Measurements from ENCODE around the gene PHLDB2.

Gene PHLDB2

DNA sequence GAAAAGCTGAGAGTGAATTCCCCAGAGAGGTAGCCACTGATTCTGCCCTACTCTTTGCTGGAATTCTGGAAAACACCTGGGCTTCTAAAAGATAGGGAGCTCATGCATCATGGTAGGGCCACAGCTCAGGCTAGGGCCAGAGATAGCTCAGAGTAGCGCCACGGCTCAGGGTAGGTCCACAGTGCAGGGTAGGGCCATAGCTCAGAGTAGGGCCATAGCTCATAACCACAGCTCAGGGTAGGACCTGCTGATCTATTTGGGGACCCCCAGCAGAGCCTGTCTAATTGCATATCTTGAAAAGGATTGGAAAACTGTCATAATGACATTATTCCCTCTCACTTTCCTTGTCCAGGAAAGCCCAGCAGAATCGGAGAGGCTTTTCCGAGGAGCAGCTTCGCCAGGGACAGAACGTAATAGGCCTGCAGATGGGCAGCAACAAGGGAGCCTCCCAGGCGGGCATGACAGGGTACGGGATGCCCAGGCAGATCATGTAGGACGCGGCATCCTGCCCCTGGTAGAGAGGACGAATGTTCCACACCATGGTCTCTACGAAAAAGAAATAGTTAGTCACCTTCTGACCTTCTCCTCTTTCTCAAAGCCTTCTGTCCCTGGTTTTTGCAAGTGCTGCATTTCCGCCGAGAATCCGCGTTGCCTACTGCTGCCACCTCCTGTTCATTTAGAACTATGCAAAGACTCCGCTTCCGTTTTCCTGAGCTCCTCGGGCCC lies 154.2 kb downstream of the PHLDB2 start:
- CTCF ChIA-PET = interaction anchor here (0.5 to 3.4 kb wide), 21 partner anchors 11 to 361 kb away, joined by 3 to 18 read pairs (median 4); partner anchors contain the start of gene ABHD10
- peak; percentile 48 for DNase-seq (ENCODE audit: extremely low spot score)
- POLR2A ChIA-PET = interaction anchor here (0.6 to 2.3 kb wide), 2 partner anchors 21 to 34 kb away, joined by 3 to 18 read pairs; partner anchors contain the start of gene ABHD10
- TF ChIP-seq SP1 (IDR thresholded peaks at IDR 0.05) (no peak), HDGF (IDR thresholded peaks at IDR 0.05; ENCODE audit: borderline replicate concordance) (no peak), CTBP1 (IDR thresholded peaks at IDR 0.05; ENCODE audit: borderline replicate concordance) (no peak), TARDBP (IDR thresholded peaks at IDR 0.05) (no peak), NFRKB (IDR thresholded peaks at IDR 0.05) (no peak), ELF4 (IDR thresholded peaks at IDR 0.05) (no peak)

DNA sequence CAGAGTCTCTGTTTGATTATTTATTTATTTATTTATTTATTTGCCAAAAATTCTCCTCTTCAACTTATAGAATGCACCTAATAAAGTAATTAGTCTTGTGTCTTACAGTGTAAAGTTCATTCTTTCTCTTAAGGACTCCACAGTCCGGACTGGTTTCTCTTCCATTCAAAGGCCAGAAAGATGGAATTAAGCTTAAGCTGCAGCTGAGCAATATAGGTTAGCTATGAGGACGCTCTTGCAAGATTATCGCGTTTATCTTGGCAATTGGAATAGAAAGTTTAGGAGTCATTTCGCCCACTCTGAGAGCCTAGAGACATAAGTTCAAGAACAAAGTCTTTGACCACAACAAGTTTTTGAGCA lies 154.7 kb downstream of the PHLDB2 start:
- TF ChIP-seq BHLHE40 (IDR thresholded peaks at IDR 0.05; ENCODE audit: borderline replicate concordance) (no peak), FOXA1 (IDR thresholded peaks at IDR 0.05) (no peak), SP1 (IDR thresholded peaks at IDR 0.05) (no peak)
- DNase-seq (ENCODE audit: extremely low spot score) = no peak
- ChIA-PET POLR2A (interaction anchor here (0.6 to 2.3 kb wide), 2 partner anchors 22 to 34 kb away, joined by 3 to 18 read pairs; partner anchors contain the start of gene ABHD10), CTCF (interaction anchor here (0.5 to 3.4 kb wide), 19 partner anchors 11 to 362 kb away, joined by 3 to 18 read pairs (median 4); partner anchors contain the start of gene ABHD10)

DNA sequence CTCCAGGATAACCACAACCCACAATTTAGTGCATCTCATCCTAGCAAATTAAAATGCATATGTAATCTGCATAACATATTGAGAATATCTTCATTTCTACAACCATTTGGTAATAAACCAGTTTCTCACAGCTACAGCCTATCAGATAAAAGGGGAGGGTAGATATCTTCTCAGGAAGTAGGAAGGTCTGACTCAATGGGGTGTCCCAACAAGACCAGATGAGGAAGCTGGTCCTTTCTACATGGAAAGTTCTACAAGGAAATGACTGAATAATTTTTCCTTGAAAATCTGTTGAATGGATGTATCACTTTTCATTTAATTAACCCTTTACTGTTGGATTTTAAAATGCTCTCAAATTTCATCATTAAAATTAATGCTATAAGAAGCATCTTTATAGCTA lies 158.0 kb downstream of the PHLDB2 start:
- TF ChIP-seq, protein P1, sequence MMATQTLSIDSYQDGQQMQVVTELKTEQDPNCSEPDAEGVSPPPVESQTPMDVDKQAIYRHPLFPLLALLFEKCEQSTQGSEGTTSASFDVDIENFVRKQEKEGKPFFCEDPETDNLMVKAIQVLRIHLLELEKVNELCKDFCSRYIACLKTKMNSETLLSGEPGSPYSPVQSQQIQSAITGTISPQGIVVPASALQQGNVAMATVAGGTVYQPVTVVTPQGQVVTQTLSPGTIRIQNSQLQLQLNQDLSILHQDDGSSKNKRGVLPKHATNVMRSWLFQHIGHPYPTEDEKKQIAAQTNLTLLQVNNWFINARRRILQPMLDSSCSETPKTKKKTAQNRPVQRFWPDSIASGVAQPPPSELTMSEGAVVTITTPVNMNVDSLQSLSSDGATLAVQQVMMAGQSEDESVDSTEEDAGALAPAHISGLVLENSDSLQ (IDR thresholded peaks at IDR 0.05) = no peak
- TF ChIP-seq BHLHE40 (IDR thresholded peaks at IDR 0.05; ENCODE audit: borderline replicate concordance) = no peak
- TF ChIP-seq L3MBTL2 (conservative IDR thresholded peaks at IDR 0.05) = no peak
- TF ChIP-seq SP1 (IDR thresholded peaks at IDR 0.05) = no peak
- no peak for TF ChIP-seq FOXA1 (IDR thresholded peaks at IDR 0.05)
- TF ChIP-seq ZNF384 (IDR thresholded peaks at IDR 0.05) = no peak
- no peak for TF ChIP-seq FOXK2 (IDR thresholded peaks at IDR 0.05)
- no peak for TF ChIP-seq NFRKB (IDR thresholded peaks at IDR 0.05)
- no peak for TF ChIP-seq ARNT (IDR thresholded peaks at IDR 0.05)
- POLR2A ChIA-PET = interaction anchor here (1.4 kb wide), 1 partner anchor 38 kb away, joined by 4 read pairs; the partner anchor contains the start of gene ABHD10
- CTCF ChIA-PET = no interaction called here
- DNase-seq (ENCODE audit: extremely low spot score) = no peak

DNA sequence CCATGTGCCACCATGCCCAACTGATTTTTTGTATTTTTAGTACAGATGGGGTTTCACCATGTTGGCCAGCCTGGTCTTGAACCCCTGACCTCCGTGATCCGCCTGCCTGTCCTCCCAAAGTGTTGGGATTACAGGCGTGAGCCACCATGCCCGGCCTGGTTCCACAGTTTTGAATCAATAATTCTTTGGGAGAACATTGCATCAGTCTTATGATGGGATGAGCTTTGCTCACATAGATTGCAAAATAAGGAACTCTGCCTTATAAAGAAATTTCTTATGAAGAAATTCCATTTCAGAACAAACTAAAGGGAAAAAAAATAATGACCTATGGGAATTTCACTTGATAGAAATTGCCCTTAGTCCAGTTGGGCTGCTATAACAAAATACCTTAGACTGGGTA lies 159.6 kb downstream of the PHLDB2 start:
- ChIA-PET CTCF (no interaction called here), POLR2A (no interaction called here)
- DNase-seq (ENCODE audit: extremely low spot score) = no peak
- no peak for TF ChIP-seq FOXK2 (IDR thresholded peaks at IDR 0.05)
- no peak for TF ChIP-seq CTBP1 (IDR thresholded peaks at IDR 0.05; ENCODE audit: borderline replicate concordance)
- TF ChIP-seq TARDBP (IDR thresholded peaks at IDR 0.05) = no peak
- TF ChIP-seq ZNF384 (IDR thresholded peaks at IDR 0.05) = no peak
- TF ChIP-seq FOXM1 (IDR thresholded peaks at IDR 0.05; ENCODE audit: borderline replicate concordance) = no peak
- TF ChIP-seq, protein P1 (IDR thresholded peaks at IDR 0.05) = no peak
- no peak for TF ChIP-seq LEF1 (IDR thresholded peaks at IDR 0.05; ENCODE audit: borderline replicate concordance)

- ChIA-PET CTCF (no interaction called here), POLR2A (no interaction called here)
- TF ChIP-seq L3MBTL2 (conservative IDR thresholded peaks at IDR 0.05) (no peak), CTBP1 (IDR thresholded peaks at IDR 0.05; ENCODE audit: borderline replicate concordance) (no peak), NFRKB (IDR thresholded peaks at IDR 0.05) (no peak), ARNT (IDR thresholded peaks at IDR 0.05) (no peak), FOXA1 (IDR thresholded peaks at IDR 0.05) (no peak), LEF1 (IDR thresholded peaks at IDR 0.05; ENCODE audit: borderline replicate concordance) (no peak), BHLHE40 (IDR thresholded peaks at IDR 0.05; ENCODE audit: borderline replicate concordance) (no peak)
- TF ChIP-seq, protein P1 (IDR thresholded peaks at IDR 0.05) = no peak
- DNase-seq (ENCODE audit: extremely low spot score) = no peak
Observed at GRCh38 chr3:112019716-112020115, 160.7 kb downstream of the PHLDB2 start.

- DNase-seq (ENCODE audit: extremely low spot score) = no peak
- ChIA-PET CTCF (no interaction called here), POLR2A (no interaction called here)
- TF ChIP-seq L3MBTL2 (conservative IDR thresholded peaks at IDR 0.05) = no peak
- TF ChIP-seq HDGF (IDR thresholded peaks at IDR 0.05; ENCODE audit: borderline replicate concordance) = no peak
- no peak for TF ChIP-seq SP1 (IDR thresholded peaks at IDR 0.05)
- TF ChIP-seq ZNF384 (IDR thresholded peaks at IDR 0.05) = no peak
- no peak for TF ChIP-seq CTBP1 (IDR thresholded peaks at IDR 0.05; ENCODE audit: borderline replicate concordance)
Observed at GRCh38 chr3:112020674-112021085, 161.6 kb downstream of the PHLDB2 start.

Data from HEK293T (cell line).